Esophagus squamous epithelium (tissue), 5 donors: ENCODE results near the gene PARP4. TPM values are rescaled to one million over a fixed set of nuclear protein-coding genes. Genes with fewer than 3 reads are reported as not detected.

Experiments
- DNase-seq: peaks from one replicate; lab custom pipeline; 2025; lab: John Stamatoyannopoulos, UW
- H3K27ac ChIP-seq, 4 donors: fragments of 200-600 bp; sonication (generic); one replicate each; pipeline ENCODE4 v1.5.1; 2016 to 2019; ENCODE audit warnings: mild to moderate bottlenecking in 1 of 4
- H3K27me3 ChIP-seq, 4 donors: fragments of 200-600 bp; sonication (generic); 1 replicate in 3 of 4; 2 replicates in 1 of 4; pipeline versions ENCODE4 v1.5.1 to v1.6.0; 2017 to 2021; ENCODE audit warnings: antibody characterized with exemption in 1 of 4
- H3K36me3 ChIP-seq, 3 donors: fragments of 200-600 bp; sonication (generic); one replicate each; pipeline ENCODE4 v1.5.1; 2016 to 2019
- H3K4me1 ChIP-seq, 3 donors: fragments of 200-600 bp; sonication (generic); one replicate each; pipeline ENCODE4 v1.5.1; 2017 to 2019
- H3K4me3 ChIP-seq, 4 donors: fragments of 200-600 bp; sonication (generic); 1 replicate in 3 of 4; 2 replicates in 1 of 4; pipeline ENCODE4 v1.5.1; 2016 to 2019; ENCODE audit warnings: mild to moderate bottlenecking in 2 of 4, moderate library complexity in 1 of 4
- H3K9me3 ChIP-seq, 3 donors: fragments of 200-600 bp; sonication (generic); one replicate each; pipeline ENCODE4 v1.5.1; 2016 to 2019
- POLR2A ChIP-seq, 4 donors: fragments of 450-650 bp; IDR thresholded peaks; one replicate each; pipeline ENCODE4 v1.6.1; 2017; ENCODE audit warnings: antibody characterized with exemption in 4 of 4, mild to moderate bottlenecking in 4 of 4, moderate library complexity in 3 of 4
- WGBS, 2 donors: methylation state at CpG; one replicate each; pipeline ENCODE4 v1.1.5; 2018; 5-methylcytosine and 5-hydroxymethylcytosine counted together
- intact Hi-C: fragments of 100-400 bp; cut with DNase I; formaldehyde crosslinking; loops from one replicate; pipeline ENCODE4 v1.15.0; 2022
- total RNA-seq, 4 donors: library from RNA; depleted of rRNA; stranded (reverse); fragments of >200 nt; gene quantifications; one replicate each; pipeline ENCODE4 v1.1.0, GENCODE V29; 2016
- TF ChIP-seq, protein P1 (sequence below), 6 experiments: fragments of 450-650 bp in 4 of 6; fragments of 200-600 bp in 2 of 6; sonication (generic) in 2 of 6; IDR thresholded peaks; one replicate each; pipeline ENCODE4 v1.5.1; 2016 to 2019; ENCODE audit warnings: antibody characterized with exemption in 6 of 6, mild to moderate bottlenecking in 4 of 6, moderate library complexity in 4 of 6
- donor health status: DM: yes; HTN: yes; CAD: no.

Gene PARP4
- total RNA-seq, 4 donors from 2014 or later: 37.3 to 67.6 (median 46.9) TPM

GRCh38 chr13:24541127-24541475 is 28.5 kb upstream of the PARP4 start:
- Histone ChIP-seq H3K4me1 (peaks cover 4 to 16% (median 6%) of the 10 kb centered on the region in 3 donors), H3K27ac (no peak overlapping the region), H3K4me3 (peak overlapping the region; percentile 21 to 62 (median 42)), H3K36me3 (no peaks in the 10 kb centered on the region), H3K27me3 (peaks cover 0 to 51% (median 2%) of the 10 kb centered on the region in 4 donors), H3K9me3 (no peaks in the 10 kb centered on the region)
- no peak for TF ChIP-seq POLR2A (IDR thresholded peaks at IDR 0.05)
- TF ChIP-seq, protein P1, sequence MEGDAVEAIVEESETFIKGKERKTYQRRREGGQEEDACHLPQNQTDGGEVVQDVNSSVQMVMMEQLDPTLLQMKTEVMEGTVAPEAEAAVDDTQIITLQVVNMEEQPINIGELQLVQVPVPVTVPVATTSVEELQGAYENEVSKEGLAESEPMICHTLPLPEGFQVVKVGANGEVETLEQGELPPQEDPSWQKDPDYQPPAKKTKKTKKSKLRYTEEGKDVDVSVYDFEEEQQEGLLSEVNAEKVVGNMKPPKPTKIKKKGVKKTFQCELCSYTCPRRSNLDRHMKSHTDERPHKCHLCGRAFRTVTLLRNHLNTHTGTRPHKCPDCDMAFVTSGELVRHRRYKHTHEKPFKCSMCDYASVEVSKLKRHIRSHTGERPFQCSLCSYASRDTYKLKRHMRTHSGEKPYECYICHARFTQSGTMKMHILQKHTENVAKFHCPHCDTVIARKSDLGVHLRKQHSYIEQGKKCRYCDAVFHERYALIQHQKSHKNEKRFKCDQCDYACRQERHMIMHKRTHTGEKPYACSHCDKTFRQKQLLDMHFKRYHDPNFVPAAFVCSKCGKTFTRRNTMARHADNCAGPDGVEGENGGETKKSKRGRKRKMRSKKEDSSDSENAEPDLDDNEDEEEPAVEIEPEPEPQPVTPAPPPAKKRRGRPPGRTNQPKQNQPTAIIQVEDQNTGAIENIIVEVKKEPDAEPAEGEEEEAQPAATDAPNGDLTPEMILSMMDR (IDR thresholded peaks at IDR 0.05): no peak
- no peak for DNase-seq
- 36 to 56% methylated on average over 7 to 10 of the region's 11 CpGs for WGBS, 2 donors
- intact Hi-C loops: no loop called here

DNA sequence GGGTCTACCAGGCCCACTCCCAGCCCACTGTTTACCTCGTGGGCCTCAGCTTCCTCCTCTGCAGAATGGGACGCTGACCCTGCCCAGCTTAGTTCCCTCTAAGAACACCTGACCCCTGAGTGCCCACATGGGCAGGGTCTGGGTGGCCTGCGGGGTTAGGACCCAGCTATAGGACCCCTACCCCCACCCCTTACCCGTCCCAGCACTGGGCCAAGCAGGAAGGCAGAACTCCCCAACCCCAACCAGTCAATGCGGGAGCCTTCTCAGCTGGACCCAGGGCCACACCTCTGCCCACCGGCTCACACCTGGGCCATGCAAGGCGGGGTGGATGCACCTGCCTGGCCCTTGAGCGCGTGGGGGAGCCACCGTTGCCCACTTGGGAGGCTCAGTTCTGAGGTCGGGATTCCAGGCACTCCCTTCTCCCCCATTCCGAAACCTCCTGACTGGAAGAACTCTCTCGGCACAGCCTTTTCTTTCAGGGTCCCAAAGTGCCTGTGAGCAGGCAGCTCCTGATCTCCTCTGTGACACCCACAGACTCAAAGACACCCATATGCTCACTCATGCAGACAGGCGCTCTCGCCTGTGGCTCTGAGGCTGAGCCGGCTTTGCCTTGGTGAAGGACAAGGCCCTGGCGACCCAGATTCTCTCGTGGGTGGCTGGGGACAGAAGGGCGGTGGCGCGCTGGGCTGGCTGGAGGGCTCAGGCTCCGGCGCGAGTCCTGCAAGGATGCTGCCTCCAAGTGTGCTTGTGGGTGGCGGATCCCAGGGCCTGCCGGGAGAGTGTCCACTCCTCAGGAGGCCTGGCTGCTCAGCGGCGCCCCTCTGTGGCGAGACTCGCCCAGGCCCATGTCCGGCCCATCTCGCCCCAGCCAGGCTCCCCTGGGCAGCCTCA is 27.9 kb upstream of the PARP4 start:
- no peak for DNase-seq
- intact Hi-C loops: no loop called here
- Histone ChIP-seq H3K27ac (no peak overlapping the region), H3K9me3 (no peaks in the 10 kb centered on the region), H3K4me3 (no peak overlapping the region), H3K27me3 (peaks cover 0 to 50% (median 2%) of the 10 kb centered on the region in 4 donors), H3K36me3 (no peaks in the 10 kb centered on the region), H3K4me1 (peaks cover 4 to 16% (median 6%) of the 10 kb centered on the region in 3 donors)
- 71 to 72% methylated on average over 2 to 5 of the region's 32 CpGs for WGBS, 2 donors
- TF ChIP-seq, protein P1 (IDR thresholded peaks at IDR 0.05): no peak
- TF ChIP-seq POLR2A (IDR thresholded peaks at IDR 0.05): no peak

DNA sequence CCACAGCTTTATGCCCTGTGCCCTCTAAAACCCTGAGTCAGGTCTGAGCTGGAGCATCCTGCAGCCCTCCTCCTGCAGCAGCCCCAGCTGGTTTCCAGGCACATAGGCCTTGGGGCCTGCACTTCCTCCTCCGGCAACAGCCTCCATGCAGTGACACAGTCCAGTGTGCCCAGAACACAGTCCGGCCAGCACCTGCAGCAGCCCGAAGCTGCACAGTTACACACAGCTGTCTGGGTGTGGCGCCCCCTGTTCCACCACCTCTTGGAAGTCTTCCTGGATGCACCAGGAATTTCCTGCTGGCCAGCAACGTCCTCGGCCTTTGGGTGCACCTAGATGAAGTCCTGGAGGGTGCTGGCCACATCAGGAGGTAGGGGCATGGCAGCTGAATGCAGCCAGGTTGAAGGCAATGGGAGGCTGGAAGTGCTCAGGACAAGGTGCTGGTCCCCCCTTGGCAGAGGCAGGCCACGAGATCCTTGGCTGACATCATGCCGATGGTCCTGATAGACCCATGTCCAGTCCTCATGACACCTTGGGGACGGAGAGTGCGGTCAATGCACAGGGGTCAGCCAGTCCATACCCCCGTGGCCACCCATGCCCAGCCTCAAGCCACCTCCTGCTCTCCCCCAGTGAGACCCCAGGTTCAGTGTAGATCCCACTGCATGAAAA is 27.1 kb upstream of the PARP4 start:
- H3K27me3 ChIP-seq: peaks cover 0 to 52% (median 2%) of the 10 kb centered on the region in 4 donors
- H3K9me3 ChIP-seq: no peaks in the 10 kb centered on the region
- DNase-seq: no peak
- H3K4me1 ChIP-seq: peaks cover 4 to 16% (median 6%) of the 10 kb centered on the region in 3 donors
- intact Hi-C loops: no loop called here
- H3K4me3 ChIP-seq: no peak overlapping the region
- no peak overlapping the region for H3K27ac ChIP-seq
- H3K36me3 ChIP-seq: no peaks in the 10 kb centered on the region
- TF ChIP-seq, protein P1 (IDR thresholded peaks at IDR 0.05): no peak
- no peak for TF ChIP-seq POLR2A (IDR thresholded peaks at IDR 0.05)
- 80% methylated on average over 3 of the region's 11 CpGs; no CpG with 5 or more reads in 1 of the 2 donors for WGBS, 2 donors

DNA sequence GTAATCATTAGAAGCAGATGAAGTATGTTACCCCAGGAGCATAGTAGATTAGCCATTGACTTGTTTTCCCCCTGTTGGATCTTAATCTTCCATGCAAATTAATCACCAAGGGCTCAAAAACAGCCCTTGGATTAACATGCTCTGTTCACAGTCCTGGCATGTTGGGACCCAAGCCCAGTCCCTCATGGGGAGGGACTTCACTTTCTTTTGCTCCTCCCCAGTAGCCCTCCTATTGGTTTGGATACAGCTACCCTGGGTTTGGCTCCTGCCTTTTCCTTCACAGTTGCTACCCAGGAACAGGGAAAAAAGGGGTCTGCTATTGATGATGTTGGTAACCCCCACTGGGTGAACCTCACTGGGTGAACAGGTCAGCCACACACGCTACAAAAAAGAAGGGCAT is 16.9 kb upstream of the PARP4 start:
- WGBS, 2 donors: 73% methylated on average over 1 of the region's 1 CpG; no CpG with 5 or more reads in 1 of the 2 donors
- Histone ChIP-seq H3K4me3 (no peak overlapping the region), H3K27ac (no peak overlapping the region), H3K36me3 (no peaks in the 10 kb centered on the region), H3K9me3 (no peaks in the 10 kb centered on the region), H3K27me3 (peaks cover 0 to 30% (median 0%) of the 10 kb centered on the region in 4 donors), H3K4me1 (no peaks in the 10 kb centered on the region)
- no peak for DNase-seq
- intact Hi-C loops: no loop called here
- TF ChIP-seq, protein P1 (IDR thresholded peaks at IDR 0.05): no peak
- TF ChIP-seq POLR2A (IDR thresholded peaks at IDR 0.05): no peak
